NCI-H1694 treated with DMSO at 0.1 percent for 48 hours (cell line): ENCODE data around the gene BMP3.
"Not testable (repeated sequence)": the region's sequence is repeated elsewhere in the genome, so short reads cannot be mapped to it uniquely, and the experiment has no call there.

Source experiments
- DNase-seq: peaks from one replicate; lab custom pipeline; 2025; lab: John Stamatoyannopoulos, UW

BMP3 gene, protein sequence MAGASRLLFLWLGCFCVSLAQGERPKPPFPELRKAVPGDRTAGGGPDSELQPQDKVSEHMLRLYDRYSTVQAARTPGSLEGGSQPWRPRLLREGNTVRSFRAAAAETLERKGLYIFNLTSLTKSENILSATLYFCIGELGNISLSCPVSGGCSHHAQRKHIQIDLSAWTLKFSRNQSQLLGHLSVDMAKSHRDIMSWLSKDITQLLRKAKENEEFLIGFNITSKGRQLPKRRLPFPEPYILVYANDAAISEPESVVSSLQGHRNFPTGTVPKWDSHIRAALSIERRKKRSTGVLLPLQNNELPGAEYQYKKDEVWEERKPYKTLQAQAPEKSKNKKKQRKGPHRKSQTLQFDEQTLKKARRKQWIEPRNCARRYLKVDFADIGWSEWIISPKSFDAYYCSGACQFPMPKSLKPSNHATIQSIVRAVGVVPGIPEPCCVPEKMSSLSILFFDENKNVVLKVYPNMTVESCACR

DNA sequence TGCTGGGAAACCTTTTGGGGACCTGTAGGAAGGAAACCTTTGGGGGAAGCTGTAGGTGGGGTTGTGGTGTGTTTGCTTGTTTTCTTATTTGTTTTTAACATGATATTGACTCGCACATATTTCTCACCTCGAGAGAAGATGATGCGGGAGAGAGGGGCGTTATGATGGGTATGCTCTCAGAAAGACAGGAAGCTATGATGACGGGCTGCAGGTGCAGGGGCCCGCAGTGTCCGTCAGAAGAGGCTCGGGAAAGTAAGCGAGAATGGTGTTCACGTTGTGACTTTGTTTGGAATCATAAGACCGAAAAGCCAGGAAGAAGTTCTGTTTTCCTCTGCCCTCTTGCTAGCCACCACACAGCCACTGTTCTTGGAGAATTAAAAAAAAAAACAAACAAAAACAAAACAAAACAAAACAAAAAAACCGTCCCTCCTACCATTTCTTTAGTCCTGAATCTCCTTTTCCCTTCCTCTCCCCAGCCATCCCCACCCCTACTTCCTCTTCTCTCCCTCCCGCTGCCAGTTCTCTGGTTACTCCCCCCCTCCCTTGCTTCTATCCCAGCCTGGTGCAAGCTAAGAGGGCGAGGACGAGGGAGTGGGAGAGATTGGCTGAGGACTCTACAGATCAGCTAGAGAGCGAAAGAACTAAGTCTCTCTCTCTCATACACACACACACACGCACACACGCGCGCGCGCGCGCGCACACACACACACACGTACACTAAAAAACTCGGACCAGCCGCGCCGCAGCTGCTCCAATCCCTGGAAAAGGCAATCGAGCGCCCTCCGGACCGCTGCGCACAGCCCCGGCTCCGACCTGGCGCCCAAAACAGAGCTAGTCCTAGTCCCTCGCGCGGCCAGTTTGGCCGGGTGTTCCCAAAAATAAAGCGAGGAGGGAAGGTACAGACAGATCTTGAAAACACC, at the start of gene BMP3:
Gene BMP3, plus strand, starts transcription at position 648 of the 920 bp plus-strand sequence. CDS start 577 bp downstream, outside the sequence.
- DNase-seq, result no peak

DNA sequence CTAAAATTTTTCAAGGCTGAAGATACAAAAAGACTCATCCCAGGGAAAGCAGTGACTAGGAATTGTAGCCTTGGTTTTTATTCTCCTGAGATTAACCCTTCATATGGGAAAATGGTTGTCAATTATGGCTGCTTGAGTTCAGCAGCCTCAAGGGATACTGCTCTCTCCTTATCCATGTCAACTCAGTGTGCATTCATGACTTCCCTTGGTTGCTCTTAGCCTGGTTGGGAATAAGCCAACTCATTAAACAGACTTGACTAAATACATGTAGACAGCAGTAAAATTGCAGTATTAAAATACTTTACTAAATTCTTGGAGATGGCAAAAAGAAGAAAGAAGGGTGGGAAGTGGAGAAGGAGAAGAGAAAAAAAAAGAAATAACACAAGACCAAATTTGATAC, 44.5 kb upstream of the BMP3 start:
- DNase-seq, result no peak

DNA sequence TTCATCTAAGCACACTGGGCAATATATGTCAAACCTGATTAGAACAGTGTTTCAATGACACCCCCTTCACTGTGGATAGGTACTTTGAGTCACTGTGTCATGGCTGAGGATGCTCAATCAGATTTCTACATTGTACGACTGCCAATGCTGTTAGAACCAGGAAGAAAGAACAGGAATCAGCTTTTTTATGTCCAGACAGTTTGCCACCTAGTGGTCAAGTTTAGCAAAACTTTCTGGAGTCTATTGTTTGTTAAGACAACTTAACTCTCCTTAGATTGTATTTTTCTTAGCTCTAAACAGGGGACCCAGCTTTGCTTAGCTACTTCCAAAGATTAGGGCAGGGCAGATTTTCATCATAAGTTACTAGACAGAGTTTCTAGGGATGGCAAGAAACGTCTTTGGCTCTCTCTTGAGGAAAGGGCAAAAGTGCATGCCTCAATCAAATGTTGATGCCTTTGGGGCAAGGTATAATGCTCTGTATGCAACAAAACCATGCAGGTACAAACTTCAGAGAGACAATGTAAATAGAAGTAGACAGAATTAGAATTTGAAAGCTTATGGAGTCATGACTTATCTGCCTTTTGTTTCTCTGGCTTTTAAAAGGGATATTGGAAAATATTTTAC, 40.5 kb upstream of the BMP3 start:
- peak; percentile 30 for DNase-seq

DNA sequence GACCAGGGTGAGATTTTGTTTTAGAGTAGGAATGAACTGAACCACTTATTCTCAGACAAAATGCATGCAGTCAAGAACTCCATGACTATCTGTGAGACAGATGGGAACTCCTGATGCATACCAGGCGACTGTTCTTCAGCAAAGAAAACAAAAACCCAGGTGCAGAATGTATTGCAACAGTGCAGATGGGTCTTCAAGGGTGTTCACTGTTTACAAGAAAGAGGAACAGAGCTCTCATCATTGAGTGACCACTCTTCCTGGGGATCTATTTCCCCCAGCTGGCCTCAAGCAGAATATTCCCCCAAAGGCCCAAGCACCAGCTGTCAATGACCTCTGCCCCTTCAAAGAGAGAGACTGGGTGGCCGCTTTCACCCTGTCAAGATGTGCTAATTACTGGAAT, 39.7 kb upstream of the BMP3 start:
- DNase-seq, result no peak

DNA sequence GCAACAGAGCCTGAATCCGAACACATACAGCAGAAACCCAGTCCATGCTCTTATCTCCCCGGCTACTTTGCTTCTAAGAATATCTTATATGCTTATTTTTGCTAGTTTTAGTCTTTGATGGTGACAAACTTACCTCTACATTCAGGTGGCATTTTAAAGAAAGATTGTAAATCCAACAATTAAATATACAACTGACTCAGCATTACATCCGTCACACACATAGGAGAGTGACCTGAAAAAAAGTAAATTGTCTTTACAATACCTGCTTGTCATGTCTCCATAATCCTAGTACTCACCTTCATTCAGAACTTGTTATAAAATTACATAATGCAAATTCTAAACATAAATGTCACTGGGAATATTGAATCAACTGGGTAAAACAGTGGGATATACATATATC, 30.6 kb upstream of the BMP3 start:
- DNase-seq, result no peak

DNA sequence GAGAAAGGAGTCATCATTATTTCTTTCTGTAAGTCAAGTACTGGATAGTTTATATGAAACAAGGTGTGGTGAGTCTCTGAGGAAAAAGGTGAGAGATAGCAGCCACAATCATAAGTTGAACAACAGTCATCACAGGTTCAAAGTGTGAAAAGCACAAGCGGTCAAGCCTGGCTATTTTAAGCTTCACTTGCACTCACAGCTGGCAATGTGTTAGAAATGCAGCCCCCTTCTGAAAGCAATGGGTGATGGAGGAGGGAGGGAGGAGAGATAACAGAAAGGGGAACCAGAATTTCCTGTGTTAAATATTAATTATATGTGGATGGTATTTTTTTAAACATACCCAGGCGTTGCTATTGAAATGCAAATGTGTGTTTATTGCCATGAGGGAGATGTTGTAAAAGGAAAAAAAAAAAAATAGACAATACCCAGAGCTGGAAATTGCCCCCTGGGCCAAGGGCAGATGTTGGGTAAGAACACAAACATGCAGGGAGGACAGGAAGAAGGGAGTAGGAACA, 26.9 kb upstream of the BMP3 start:
- no peak for DNase-seq

DNA sequence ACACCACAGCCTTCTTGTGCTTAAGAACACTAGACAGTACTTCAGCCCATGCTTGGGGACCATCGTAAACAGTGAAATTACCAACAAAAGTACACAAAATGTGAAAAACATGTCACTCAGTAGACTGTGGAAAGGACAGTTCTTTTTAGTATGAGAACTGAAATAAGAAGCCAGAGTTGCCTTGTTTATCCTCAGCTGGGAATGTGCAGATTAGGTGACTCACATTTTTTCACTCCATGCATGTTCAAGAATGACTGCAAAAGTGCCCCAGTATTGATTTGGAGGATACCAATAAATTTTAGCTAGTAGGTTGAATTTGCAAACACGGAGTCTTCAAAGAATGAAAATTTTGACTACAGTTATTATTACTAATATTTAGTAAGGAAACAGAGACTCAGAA, 23.1 kb upstream of the BMP3 start:
- DNase-seq, result no peak

DNA sequence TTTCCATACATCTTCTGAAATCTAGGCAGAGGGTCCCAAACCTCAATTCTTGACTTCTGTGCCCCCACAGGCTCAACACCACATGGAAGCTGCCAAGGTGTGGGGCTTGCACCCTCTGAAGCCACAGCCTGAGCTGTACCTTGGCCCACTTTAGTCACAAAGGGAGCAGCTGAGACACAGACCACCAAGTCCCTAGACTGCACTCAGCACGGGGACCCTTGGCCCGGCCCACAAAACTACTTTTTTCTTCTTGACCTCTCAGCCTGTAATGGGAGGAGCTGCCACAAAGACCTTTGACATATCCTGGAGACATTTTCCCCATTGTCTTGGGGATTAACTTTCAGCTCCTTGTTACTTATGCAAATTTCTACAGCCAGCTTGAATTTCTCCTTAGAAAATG, 13.9 kb upstream of the BMP3 start:
- DNase-seq, result not testable (repeated sequence)

DNA sequence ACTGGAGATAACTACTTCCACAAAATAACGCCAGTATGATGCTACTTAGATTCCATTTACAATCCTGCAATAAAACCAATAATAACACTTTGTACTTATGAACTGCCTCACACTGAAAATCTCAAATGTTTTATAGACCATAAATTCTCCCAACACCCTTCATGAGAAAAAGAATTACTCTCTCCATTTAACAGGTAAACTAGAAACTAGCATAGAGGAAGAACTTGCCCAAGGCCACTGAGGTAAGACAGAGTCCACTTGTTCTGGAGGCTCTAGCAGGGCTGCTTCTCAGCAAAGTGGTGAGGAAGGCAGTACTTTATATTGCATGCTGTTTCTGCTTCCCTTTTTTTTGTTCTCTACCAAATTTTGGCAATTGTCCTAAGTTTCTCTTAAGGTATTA, 11.5 kb upstream of the BMP3 start:
- no peak for DNase-seq

DNA sequence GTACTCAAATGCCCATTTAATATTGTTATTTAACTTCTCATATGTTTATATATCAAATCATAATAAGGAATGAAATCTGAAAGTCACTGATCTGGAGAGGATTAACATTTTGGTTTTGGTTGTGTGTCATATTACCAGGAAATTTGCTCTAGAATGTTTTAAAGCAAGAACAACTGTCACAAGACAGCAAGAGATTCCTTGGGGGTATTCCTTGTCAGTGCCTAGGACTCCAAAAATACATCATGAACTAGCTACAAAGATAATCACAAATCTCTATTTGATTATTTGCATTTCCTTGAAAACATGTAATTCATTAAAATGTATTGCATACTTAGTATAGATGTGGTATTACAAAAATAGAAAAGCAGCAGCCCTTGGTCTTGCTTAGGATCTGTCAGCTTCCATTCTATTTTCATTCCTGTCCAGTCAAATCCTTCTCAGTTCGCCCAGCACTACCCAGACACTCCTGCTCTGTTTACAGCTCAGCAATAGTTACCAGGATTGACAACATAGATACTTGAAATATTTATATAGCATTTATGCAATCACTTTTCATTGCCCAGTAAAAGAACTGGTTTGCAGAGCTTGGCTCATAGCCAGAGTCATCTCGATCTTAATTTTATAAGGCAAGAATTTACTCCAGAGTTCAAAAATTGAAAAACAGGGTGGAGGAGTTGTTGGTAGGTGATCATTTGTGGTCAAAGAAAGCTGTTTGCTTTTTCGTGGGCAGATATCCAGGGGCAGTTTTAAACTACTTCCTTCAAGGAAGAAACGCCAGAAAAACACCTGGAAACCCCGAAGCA, 9.2 kb upstream of the BMP3 start:
- no peak for DNase-seq

DNA sequence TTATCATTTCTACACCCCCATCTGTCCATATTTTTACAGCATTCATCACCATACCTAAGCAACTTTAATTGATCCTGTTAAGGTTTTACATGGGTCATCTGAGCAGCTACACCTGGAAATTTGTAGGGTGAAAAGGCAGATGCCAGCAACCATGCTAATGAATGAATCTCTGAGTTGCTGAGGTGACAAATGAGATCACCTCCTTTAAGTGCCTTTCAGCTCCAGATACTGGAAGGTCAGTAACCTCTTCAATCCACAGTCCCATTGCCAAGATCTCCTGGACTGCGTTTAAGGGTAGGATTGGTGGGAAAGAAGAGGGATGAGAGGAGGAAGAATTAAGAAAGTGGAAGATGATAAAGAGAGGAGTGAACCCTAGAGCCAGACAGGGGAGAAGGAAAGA, 8.5 kb upstream of the BMP3 start:
- DNase-seq, result no peak

DNA sequence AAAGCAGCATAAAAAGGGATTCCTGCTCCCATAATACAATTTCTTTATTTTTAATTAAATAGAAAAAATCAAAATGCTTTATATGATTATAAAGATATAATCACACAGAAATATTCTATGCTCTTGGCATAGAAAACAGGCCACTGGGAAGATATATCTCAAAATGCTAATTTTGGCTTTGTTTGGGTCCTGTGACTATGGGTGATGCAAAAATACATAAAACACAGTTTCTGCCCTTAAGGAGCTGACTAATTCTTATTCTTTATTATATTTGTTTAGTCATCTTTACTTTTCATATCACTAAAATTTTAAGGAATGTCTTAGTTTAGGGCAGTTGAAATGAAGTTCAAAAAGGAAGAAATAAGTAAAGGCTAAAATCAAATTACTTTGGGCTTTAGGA, 7.0 kb upstream of the BMP3 start:
- DNase-seq, result no peak

DNA sequence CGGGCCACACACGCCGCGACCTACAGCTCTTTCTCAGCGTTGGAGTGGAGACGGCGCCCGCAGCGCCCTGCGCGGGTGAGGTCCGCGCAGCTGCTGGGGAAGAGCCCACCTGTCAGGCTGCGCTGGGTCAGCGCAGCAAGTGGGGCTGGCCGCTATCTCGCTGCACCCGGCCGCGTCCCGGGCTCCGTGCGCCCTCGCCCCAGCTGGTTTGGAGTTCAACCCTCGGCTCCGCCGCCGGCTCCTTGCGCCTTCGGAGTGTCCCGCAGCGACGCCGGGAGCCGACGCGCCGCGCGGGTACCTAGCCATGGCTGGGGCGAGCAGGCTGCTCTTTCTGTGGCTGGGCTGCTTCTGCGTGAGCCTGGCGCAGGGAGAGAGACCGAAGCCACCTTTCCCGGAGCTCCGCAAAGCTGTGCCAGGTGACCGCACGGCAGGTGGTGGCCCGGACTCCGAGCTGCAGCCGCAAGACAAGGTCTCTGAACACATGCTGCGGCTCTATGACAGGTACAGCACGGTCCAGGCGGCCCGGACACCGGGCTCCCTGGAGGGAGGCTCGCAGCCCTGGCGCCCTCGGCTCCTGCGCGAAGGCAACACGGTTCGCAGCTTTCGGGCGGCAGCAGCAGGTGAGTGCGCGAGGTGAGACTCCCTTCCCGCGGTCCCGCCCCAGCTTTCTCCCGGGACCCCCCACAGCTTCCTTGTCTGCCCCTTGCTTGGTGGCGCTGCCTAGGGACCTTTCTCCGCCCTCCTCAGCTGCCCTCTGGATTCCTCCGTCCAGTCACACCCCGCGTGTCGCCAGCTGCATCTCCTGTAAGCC, 678 bp downstream of the BMP3 start:
- DNase-seq, result no peak

DNA sequence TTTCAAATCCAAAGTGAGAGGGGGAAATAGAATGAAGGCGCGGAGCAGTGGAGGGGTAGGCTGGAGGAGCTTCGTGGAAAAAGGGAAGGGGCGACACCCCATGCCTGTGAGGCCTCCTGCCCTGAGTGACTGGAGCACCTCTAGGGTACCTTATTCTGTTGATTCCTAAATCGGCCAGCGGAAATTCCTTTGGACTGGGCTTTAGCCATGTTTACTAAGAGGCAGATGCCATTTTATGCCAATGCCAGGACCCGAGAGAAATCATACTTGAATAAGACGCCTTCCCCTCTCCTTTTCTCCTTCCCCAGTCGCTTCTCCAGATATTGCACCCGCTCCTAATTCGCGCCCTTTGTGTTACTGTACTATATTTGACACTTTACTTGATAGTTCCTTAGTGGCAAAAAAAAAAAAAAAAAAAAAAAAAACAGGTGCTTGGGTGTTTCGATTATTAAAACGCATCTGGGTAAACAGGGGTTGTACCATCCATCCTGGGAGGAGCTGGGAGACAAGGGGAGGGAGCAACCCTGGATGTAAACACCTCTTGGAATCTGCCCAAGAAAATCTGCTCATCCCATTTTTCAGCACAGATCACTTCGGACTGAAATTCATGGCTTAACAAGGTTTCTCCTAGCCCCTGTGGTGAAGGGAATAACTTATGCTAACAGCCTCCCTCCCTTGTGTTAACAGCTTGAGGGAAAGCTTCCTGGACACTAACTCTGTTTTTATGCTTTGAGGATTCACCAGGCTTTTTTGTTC, 1.5 kb downstream of the BMP3 start:
- DNase-seq, result no peak

DNA sequence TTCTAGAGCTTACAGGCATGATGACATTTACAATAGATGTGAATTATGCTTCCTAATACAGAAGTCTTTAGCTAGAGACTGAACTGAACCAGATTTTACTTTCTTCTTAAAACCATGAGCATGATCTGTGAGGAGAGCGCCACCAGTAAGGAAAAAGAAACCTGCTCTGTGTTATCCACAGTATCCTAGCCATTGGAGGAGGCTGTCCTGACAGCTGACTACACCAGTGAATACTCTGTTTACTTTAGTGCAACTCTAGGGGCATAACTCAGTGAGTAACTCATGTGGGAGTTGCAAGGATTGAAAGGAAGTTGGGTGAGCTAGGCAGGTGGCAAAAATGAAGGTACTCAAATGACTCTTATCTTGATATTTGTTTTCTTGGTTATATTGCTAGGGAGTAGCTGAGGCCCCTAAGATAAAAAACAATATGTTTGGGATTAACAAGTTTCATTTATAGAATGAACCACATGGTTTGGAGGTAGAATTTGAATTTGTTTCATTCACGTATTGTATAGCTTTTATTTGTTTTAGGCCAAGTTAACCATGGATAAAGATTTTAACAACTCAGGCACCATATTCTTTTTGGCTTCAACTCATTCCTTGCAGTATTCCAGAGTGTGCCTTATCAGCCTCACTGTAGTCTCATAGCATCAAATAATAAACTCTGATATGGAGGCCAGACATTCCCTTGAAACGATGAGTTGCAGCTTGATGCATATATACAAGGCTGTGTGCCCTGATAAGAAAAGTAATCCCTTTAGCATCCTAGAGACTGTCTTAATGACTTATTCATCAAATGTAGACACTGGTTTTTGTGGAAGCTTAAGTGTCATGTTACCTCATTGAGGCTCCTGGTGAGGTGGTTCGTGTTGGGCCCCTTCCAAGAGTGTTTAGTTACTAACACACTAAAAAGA, 2.5 kb downstream of the BMP3 start:
- no peak for DNase-seq

DNA sequence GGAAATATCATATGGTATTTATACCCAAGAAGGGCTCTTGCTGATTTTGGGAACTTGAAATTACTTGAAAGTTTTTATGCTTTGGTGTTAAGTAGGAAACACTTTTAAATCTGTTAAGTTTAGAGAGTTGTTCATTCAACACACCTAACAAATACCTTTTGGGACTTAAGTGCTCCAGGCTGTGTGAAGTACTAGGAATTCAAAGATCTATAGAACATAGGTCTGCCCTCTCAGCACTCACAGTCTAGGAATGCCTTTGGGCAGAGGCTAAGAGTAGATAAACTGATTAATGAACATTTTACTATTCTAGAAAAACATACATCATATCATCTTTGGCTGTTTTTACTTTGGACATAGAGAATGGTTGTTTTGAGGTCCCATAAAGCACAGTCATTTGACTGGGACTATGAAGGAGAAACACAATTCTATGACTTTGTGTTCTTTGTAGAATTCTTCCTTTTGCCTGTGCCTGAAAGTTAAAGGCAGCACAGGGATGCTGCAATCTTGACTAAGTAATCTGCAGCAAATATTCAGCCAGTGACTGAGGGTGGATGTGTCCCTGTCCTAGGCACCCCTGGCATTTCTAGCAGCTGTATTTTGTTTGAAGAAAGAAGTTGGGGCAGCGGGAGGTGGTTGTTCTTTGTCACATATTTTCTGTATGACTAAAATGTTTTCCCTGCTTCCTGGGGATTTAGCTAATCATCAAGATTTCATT, 8.3 kb downstream of the BMP3 start:
- DNase-seq, result no peak

DNA sequence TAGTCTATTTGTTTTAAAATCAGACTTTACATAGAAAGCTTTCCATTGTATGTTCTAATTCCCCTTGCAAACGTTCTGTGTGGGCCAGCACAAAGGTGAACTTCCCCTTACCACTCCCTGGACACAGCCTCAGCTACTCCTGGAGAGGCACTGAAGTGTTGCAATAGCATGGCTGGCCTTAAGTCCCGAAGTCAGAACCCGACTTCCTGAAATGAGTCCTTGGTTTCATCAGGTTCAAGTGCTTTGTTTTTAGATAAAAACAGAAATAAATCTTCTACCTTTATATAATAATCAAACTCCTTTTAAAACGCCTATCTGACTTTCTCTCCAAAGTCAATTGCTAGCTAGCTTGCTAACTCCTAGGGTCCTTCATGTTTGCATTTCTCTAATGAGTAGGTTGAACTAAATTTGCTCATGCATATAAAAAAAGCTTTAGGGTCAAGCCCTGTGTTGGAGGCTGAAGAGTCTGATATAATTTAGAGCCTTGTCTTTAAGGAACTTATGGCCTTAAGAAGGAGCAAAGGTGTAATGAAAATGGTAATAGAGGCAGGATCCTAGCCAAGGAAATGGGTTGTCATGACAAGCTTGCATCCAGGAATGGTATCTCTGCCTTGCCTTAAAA, 9.0 kb downstream of the BMP3 start:
- no peak for DNase-seq
